Stimulated activated naive B cell treated with anti-CD40 and anti-IgM and Interleukin-4, amounts not matched to agents 10 μg/mL and 1 μg/mL and 100 μg/mL, for 72 hours (primary cell): Measurements from ENCODE around the gene SYTL2.

Source experiments
- ATAC-seq, 2 donors: fragments of 150-1000 bp; cut with Tn5 transposase; replicated peaks; 2 replicates each; pipeline ENCODE4 v1.10.0; 2021; ENCODE audit warnings: moderate library complexity in 1 of 2
- DNase-seq: peaks from one replicate; pipeline ENCODE4 v3.0.0; 2021
- H3K27ac Mint-ChIP-seq: one replicate; pipeline ENCODE4 v1.8.0; 2022; ENCODE audit warnings: mild to moderate bottlenecking, mixed read lengths
- H3K27me3 Mint-ChIP-seq, 2 donors: one replicate each; pipeline ENCODE4 v1.8.0; 2022; ENCODE audit warnings: mixed read lengths in 2 of 2
- H3K36me3 Mint-ChIP-seq, 2 donors: one replicate each; pipeline ENCODE4 v1.8.0; 2022; ENCODE audit warnings: mixed read lengths in 2 of 2, mild to moderate bottlenecking in 1 of 2
- H3K4me1 Mint-ChIP-seq, 2 donors: one replicate each; pipeline ENCODE4 v1.8.0; 2022; ENCODE audit warnings: mixed read lengths in 2 of 2, mild to moderate bottlenecking in 1 of 2
- H3K4me3 Mint-ChIP-seq, 2 donors: one replicate each; pipeline ENCODE4 v1.8.0; 2022; ENCODE audit warnings: mild to moderate bottlenecking in 2 of 2, mixed read lengths in 2 of 2, moderate library complexity in 1 of 2
- H3K9me3 Mint-ChIP-seq, 2 donors: one replicate each; pipeline ENCODE4 v1.8.0; 2022; ENCODE audit warnings: mixed read lengths in 2 of 2, mild to moderate bottlenecking in 1 of 2

The SYTL2 gene

DNA sequence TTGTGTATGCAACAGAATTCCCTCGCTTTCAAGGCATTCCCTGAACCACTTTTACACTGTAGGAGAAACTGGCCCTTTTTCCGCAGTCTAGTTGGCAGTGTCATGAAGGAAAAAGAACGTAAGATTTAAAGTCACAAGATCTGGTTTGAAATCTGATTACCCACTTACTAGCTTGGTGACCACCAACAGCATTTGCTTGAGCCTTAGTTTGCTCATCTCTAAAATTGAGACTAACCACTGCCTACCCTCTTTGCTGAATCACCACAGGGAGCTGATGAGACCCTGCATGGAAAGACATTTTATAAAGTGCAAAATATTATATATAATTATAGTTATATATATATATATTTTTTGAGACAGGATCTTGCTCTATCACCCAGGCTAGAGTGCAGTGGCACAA, 39.4 kb downstream of the SYTL2 start:
- H3K4me1 Mint-ChIP-seq = no peaks in the 10 kb centered on the region
- no peaks in the 10 kb centered on the region for H3K27me3 Mint-ChIP-seq
- H3K36me3 Mint-ChIP-seq = no peaks in the 10 kb centered on the region
- DNase-seq (no peak), ATAC-seq (no peak)
- H3K27ac Mint-ChIP-seq = no peak overlapping the region
- no peak overlapping the region for H3K4me3 Mint-ChIP-seq
- peaks cover 0 to 1% of the 10 kb centered on the region in 2 donors for H3K9me3 Mint-ChIP-seq

DNA sequence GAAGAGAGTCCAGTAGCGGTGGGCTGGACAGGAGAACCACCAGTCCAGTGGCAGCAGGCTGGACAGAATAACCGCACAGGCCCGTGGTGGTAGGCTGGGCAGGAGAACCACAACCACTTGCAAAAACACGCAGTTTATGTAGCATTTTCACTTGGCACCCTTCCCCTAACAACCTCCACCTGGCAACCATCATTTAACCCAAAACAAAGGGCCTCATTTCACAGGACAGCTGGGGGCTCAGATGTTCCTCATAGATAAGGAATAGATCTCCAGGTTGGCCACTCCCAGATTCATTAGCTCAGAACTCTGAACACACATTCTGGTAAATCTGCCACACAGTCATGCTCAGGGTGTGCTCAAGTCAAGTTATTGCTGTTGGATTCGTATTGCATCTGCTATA, 41.2 kb downstream of the SYTL2 start:
- no peak for DNase-seq
- Mint-ChIP-seq H3K9me3 (no peaks in the 10 kb centered on the region), H3K4me3 (no peak overlapping the region), H3K27ac (no peak overlapping the region), H3K27me3 (no peaks in the 10 kb centered on the region), H3K36me3 (no peaks in the 10 kb centered on the region), H3K4me1 (no peaks in the 10 kb centered on the region)
- no peak for ATAC-seq

GRCh38 chr11:85768473-85769146, 42.3 kb downstream of the SYTL2 start:
- no peak overlapping the region for H3K4me3 Mint-ChIP-seq
- H3K27ac Mint-ChIP-seq = no peak overlapping the region
- no peaks in the 10 kb centered on the region for H3K4me1 Mint-ChIP-seq
- H3K27me3 Mint-ChIP-seq = no peaks in the 10 kb centered on the region
- peak in 1 of 2 donors; percentile 43 for ATAC-seq
- H3K9me3 Mint-ChIP-seq = no peaks in the 10 kb centered on the region
- no peaks in the 10 kb centered on the region for H3K36me3 Mint-ChIP-seq
- DNase-seq = no peak

- no peak overlapping the region for H3K4me3 Mint-ChIP-seq
- H3K9me3 Mint-ChIP-seq = no peaks in the 10 kb centered on the region
- H3K27me3 Mint-ChIP-seq = no peaks in the 10 kb centered on the region
- DNase-seq (no peak), ATAC-seq (no peak)
- H3K27ac Mint-ChIP-seq = no peak overlapping the region
- no peaks in the 10 kb centered on the region for H3K36me3 Mint-ChIP-seq
- H3K4me1 Mint-ChIP-seq = no peaks in the 10 kb centered on the region
These were observed 43.5 kb downstream of the SYTL2 start for GRCh38 chr11:85767246-85767945.

GRCh38 chr11:85766721-85767161, 44.2 kb downstream of the SYTL2 start:
- DNase-seq (no peak), ATAC-seq (no peak)
- Mint-ChIP-seq H3K9me3 (no peaks in the 10 kb centered on the region), H3K4me3 (no peak overlapping the region), H3K27ac (no peak overlapping the region), H3K4me1 (no peaks in the 10 kb centered on the region), H3K27me3 (no peaks in the 10 kb centered on the region), H3K36me3 (no peaks in the 10 kb centered on the region)

DNA sequence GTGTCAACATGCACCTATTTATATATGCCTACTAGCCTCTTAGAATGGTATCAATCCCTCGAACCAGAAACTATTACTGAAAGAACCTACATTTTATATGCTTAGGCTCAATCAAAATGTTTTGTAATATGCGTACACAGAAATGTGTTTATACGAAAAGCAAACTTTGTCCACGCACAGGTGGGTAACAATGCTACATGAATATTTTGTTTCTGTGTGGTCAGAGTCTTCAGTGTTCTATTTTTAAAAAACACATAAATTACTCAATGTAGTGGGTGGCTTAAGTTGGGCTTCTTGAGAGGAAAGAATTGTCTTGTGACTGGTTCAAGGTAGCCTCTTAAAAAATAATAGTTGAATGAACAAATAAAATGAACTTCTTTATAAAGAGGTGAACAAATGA, 46.1 kb downstream of the SYTL2 start:
- H3K4me1 Mint-ChIP-seq = no peaks in the 10 kb centered on the region
- ATAC-seq (no peak), DNase-seq (no peak)
- no peaks in the 10 kb centered on the region for H3K9me3 Mint-ChIP-seq
- no peak overlapping the region for H3K27ac Mint-ChIP-seq
- no peak overlapping the region for H3K4me3 Mint-ChIP-seq
- H3K27me3 Mint-ChIP-seq = no peaks in the 10 kb centered on the region
- H3K36me3 Mint-ChIP-seq = no peaks in the 10 kb centered on the region

GRCh38 chr11:85762226-85762625, 48.7 kb downstream of the SYTL2 start:
- no peaks in the 10 kb centered on the region for H3K9me3 Mint-ChIP-seq
- no peaks in the 10 kb centered on the region for H3K36me3 Mint-ChIP-seq
- ATAC-seq = no peak
- no peak overlapping the region for H3K27ac Mint-ChIP-seq
- no peaks in the 10 kb centered on the region for H3K27me3 Mint-ChIP-seq
- H3K4me1 Mint-ChIP-seq = peaks cover 0 to 4% of the 10 kb centered on the region in 2 donors
- no peak for DNase-seq
- no peak overlapping the region for H3K4me3 Mint-ChIP-seq

- DNase-seq (no peak), ATAC-seq (no peak)
- Mint-ChIP-seq H3K4me1 (peaks cover 0 to 4% of the 10 kb centered on the region in 2 donors), H3K4me3 (no peak overlapping the region), H3K36me3 (no peaks in the 10 kb centered on the region), H3K27me3 (no peaks in the 10 kb centered on the region), H3K9me3 (no peaks in the 10 kb centered on the region), H3K27ac (no peak overlapping the region)
These were observed 51.0 kb downstream of the SYTL2 start for GRCh38 chr11:85759915-85760314.

- no peak overlapping the region for H3K4me3 Mint-ChIP-seq
- H3K9me3 Mint-ChIP-seq = no peaks in the 10 kb centered on the region
- peaks cover 0 to 4% of the 10 kb centered on the region in 2 donors for H3K4me1 Mint-ChIP-seq
- ATAC-seq (no peak), DNase-seq (no peak)
- H3K36me3 Mint-ChIP-seq = no peaks in the 10 kb centered on the region
- H3K27me3 Mint-ChIP-seq = no peaks in the 10 kb centered on the region
- H3K27ac Mint-ChIP-seq = no peak overlapping the region
These were observed 52.4 kb downstream of the SYTL2 start for GRCh38 chr11:85758480-85759039.

DNA sequence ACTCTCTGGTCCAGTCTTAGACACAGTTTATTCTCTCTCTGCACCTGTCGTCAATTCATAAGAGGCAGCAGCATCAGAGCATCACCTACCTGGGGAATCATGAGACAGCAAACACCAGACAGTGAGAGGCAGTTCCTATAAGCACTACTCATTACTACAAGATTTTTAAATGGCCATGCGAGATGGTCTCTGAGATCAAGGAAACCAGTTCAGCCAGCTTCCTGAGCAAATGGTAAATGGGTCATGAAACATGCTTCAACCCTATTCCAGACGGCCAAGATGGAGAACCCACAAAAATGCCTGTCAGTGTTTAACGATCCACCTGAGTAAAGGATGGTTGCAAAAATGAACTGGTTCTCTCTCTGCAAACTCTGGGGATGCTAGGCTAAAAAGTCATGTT, 52.9 kb downstream of the SYTL2 start:
- Mint-ChIP-seq H3K36me3 (no peaks in the 10 kb centered on the region), H3K9me3 (no peaks in the 10 kb centered on the region), H3K4me3 (no peak overlapping the region), H3K27ac (no peak overlapping the region), H3K27me3 (no peaks in the 10 kb centered on the region), H3K4me1 (peaks cover 2 to 9% of the 10 kb centered on the region in 2 donors)
- ATAC-seq = no peak
- no peak for DNase-seq

DNA sequence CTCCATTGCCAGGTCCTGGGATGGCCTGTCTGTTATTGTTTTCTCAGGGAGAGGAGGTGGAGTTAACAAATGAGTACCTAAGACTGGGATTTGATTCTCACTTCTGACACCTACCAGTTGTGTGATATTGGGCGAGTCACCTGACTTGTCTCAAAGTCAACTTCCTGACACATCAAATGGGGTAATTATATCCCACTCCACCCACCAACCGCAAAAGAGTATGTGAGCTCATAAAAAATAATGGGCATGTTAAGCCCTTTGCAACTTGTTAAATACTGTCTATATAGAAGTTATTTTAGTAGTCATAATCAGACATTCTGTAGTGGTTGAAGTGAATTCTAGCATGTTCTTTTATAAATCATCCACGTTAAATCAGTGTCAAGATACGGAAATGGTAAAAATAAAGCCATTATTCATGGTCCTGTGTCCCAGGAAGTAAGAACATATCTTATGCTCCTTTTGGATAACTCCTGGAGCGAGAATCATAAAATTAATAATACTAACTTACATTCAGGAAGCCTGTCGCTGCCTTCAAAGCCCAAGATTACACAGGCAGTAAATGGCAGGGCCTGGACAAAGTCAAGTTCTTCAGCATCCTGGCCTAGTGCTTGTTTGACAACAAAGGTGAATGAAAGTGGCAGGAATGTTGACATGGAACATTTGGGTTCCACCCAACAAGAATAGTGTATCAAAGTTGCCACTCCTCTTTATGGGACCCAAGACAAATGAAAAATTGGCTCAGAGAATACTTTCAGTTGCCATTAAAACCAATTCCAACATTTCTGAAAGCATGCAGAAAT, 54.3 kb downstream of the SYTL2 start:
- DNase-seq = no peak
- ATAC-seq = no peak
- no peaks in the 10 kb centered on the region for H3K36me3 Mint-ChIP-seq
- H3K4me1 Mint-ChIP-seq = peaks cover 7 to 17% of the 10 kb centered on the region in 2 donors
- H3K27ac Mint-ChIP-seq = no peak overlapping the region
- H3K9me3 Mint-ChIP-seq = no peaks in the 10 kb centered on the region
- no peaks in the 10 kb centered on the region for H3K27me3 Mint-ChIP-seq
- H3K4me3 Mint-ChIP-seq = no peak overlapping the region

- no peaks in the 10 kb centered on the region for H3K9me3 Mint-ChIP-seq
- DNase-seq = no peak
These were observed 55.2 kb downstream of the SYTL2 start for GRCh38 chr11:85755701-85756100.

DNA sequence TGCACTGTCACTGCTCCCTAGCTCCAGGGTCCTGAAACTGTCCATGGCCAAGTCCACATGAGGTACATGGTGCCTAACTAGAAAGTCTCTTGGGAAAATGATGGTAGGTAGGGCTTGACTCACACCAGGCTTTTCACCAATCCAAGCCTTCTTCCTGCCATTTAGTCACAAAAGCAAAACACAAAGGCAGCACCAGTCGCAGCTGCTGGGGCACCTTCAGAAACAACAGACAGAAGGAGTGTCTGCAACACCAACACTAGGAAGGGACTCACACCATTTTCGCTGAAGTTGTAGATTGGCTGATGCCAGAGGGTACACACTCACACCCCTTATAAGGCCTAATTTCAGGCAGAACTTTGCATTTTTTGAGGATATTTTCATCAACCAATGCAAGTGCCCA, 55.7 kb downstream of the SYTL2 start:
- no peak for DNase-seq
- ATAC-seq = no peak
- no peak overlapping the region for H3K4me3 Mint-ChIP-seq
- no peaks in the 10 kb centered on the region for H3K36me3 Mint-ChIP-seq
- peaks cover 7 to 17% of the 10 kb centered on the region in 2 donors for H3K4me1 Mint-ChIP-seq
- no peaks in the 10 kb centered on the region for H3K27me3 Mint-ChIP-seq
- no peaks in the 10 kb centered on the region for H3K9me3 Mint-ChIP-seq
- H3K27ac Mint-ChIP-seq = no peak overlapping the region

More at GRCh38 chr11:85755701-85756100, 55.2 kb downstream of the SYTL2 start:
- no peak overlapping the region for H3K27ac Mint-ChIP-seq
- no peaks in the 10 kb centered on the region for H3K36me3 Mint-ChIP-seq
- H3K27me3 Mint-ChIP-seq = no peaks in the 10 kb centered on the region
- peaks cover 7 to 17% of the 10 kb centered on the region in 2 donors for H3K4me1 Mint-ChIP-seq
- no peak overlapping the region for H3K4me3 Mint-ChIP-seq
- no peak for ATAC-seq

GRCh38 chr11:85752890-85753581, 57.9 kb downstream of the SYTL2 start:
- DNase-seq (no peak), ATAC-seq (peak; percentile 59 to 66)
- Mint-ChIP-seq H3K27me3 (no peaks in the 10 kb centered on the region), H3K36me3 (no peaks in the 10 kb centered on the region), H3K4me3 (no peak overlapping the region), H3K4me1 (peaks cover 7 to 17% of the 10 kb centered on the region in 2 donors), H3K9me3 (no peaks in the 10 kb centered on the region), H3K27ac (peak overlapping the region; percentile 25)
